Rectal smooth muscle tissue (tissue), 1 donor: ENCODE data around the gene RPS5.
A peak's percentile ranks its signal among the peaks of the same experiment; 100 is the strongest.

Source experiments
- H3K27ac ChIP-seq: one replicate; pipeline ENCODE4 v1.7.0; 2013; ENCODE audit warnings: low read depth, low read length, inconsistent platforms
- H3K27me3 ChIP-seq: one replicate; pipeline ENCODE4 v1.7.0; 2013; ENCODE audit warnings: low read length; ENCODE audit not compliant: control insufficient read depth, insufficient read depth
- H3K36me3 ChIP-seq: one replicate; pipeline ENCODE4 v1.7.0; 2013; ENCODE audit warnings: low read length; ENCODE audit not compliant: control insufficient read depth, insufficient read depth
- H3K4me1 ChIP-seq: one replicate; pipeline ENCODE4 v1.7.0; 2013; ENCODE audit warnings: low read length; ENCODE audit not compliant: control insufficient read depth, insufficient read depth
- H3K4me3 ChIP-seq: one replicate; pipeline ENCODE4 v1.7.0; 2013; ENCODE audit warnings: low read length
- H3K9ac ChIP-seq: one replicate; pipeline ENCODE4 v1.7.0; 2013; ENCODE audit warnings: low read length

The RPS5 gene

DNA sequence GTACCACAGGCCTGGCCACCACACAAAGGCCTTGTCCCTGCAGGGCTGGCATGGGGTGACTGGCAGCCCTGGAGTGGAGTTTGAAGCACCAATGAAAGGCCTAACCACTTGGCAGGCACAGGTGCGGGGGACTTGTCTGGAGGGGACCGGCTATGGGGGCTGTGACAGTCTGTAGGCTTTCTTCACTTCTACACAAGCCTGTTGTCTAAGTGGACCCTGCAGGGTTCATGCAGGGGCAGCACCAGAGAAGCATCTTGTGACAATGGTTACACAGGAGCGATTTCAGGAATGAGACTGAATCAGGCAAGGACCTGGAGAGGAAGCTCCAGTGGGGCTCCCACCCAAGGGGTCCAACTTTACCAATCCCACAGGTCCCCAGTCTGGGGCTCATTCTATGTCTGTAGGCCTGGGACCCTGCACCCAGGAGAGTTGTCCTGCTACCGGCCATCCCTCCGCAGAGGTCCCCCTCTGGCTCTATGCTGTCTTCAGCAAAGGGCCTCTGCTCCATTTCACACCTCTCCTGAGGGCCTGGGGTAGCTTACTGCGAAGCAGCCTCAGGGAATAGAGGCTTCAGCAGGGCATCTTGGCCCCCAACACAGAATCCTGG lies 4.0 kb upstream of the RPS5 start:
- Histone ChIP-seq H3K36me3 (no peaks in the 10 kb centered on the region), H3K4me1 (peaks cover 23% of the 10 kb centered on the region), H3K27ac (no peak overlapping the region), H3K4me3 (no peak overlapping the region), H3K27me3 (no peaks in the 10 kb centered on the region), H3K9ac (no peak overlapping the region)

DNA sequence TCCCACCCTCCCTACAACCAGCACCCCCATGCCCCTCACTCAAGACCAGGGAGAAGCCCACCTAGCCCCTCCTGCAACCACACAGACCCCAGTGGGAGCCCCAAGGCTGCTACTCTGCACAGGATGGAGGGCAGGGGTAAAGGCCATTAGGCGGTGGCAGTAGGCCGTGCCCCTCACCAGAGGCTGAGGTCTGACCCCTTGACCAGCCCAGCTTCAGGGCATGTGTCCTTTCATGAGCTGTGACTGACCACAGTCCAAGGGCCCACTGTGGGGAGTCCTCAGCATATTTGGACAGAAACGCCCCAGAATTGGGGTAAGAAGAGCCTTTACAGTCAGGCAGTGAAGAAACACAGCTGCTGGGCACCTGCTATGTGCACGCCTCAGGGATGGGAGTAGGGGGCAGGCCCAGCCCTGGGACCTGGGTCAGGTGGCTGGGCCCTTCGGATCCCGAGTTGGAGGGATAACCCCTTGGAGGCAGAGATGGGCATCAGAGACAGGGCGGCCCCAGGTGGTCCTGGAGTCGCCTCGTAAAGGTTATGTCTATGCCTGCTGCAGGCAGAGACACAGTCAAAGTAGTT lies 1.7 kb upstream of the RPS5 start:
- peak overlapping the region; percentile 99 for H3K27ac ChIP-seq
- peak overlapping the region; percentile 98 for H3K4me3 ChIP-seq
- H3K4me1 ChIP-seq: peaks cover 17% of the 10 kb centered on the region
- peak overlapping the region; percentile 97 for H3K9ac ChIP-seq
- no peaks in the 10 kb centered on the region for H3K27me3 ChIP-seq
- H3K36me3 ChIP-seq: peaks cover 5% of the 10 kb centered on the region

DNA sequence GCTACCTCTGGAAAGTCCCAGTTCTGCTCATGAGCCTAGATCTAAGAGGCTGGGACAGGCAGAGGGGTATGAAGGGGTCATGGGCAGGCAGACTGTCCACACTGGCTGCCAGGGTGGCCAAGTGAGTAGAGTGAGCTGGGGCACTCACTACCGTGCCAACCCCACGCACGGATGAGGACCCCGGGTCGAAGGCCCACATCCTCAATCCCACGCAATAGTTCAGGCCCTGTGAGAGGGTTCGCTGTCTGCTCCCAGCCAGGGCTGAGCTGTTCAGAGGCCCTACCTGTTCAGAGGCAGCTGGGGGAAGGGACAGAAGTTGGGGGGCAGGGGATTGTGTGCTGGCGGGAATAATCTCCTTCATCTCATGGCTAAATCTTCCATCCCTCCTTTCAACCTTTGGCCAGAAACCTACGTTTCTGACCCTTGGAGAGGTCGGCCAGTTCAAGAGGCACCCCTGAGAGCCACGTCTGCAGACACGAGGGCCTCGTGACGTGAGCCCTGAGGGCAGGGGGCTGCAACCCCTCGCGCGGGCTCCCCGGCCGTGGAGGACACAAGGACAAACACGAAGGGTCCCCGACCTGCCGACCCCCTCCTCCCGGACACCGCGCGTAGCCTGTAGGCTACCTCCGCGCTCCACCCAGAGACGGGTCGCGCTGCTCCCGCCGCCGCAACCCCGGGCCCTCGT lies 1.0 kb upstream of the RPS5 start:
- Histone ChIP-seq H3K9ac (peak overlapping the region; percentile 97), H3K36me3 (peaks cover 5% of the 10 kb centered on the region), H3K4me3 (peak overlapping the region; percentile 98), H3K4me1 (peaks cover 17% of the 10 kb centered on the region), H3K27ac (peak overlapping the region; percentile 99), H3K27me3 (no peaks in the 10 kb centered on the region)

DNA sequence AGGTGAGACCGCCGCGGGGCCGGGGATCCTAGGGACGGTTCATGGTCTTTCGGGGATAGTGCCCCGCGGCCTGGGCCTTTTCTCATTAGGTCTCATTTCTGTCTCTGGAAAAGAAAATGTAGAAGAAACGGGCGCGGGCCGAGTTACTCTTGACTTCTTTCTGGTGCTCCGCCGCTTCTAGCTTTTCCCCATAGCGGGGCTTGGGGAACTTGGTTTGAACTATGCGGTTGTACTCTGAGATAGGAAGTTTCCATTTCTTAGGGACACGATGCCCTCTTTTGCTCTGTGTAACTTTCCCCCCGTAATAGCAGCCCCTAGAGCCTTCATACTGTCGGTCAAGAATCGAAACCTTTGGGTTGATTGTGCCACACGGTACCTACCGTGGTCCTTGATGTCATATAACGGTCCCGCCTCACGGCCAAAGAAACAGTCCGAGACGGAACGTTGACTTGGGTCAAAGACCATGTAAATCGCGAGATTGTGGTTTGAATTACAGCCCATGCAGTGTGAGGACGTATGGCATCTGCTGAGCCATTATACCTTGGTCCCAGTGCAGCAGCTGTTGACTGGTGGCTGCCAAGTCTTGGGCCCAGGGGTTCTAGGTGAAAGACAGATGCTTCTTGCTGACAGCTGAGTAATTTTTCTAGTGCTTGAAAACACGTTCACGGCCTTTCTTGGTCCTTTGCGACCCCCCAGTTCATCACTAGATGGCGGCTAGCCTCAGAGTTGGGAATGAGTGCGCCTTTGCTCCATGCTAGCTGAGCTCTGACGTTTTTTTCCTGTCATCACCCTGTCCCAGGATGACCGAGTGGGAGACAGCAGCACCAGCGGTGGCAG lies 487 bp downstream of the RPS5 start:
- H3K27me3 ChIP-seq: no peaks in the 10 kb centered on the region
- H3K4me1 ChIP-seq: peaks cover 17% of the 10 kb centered on the region
- peaks cover 6% of the 10 kb centered on the region for H3K36me3 ChIP-seq
- peak overlapping the region; percentile 99 for H3K27ac ChIP-seq
- H3K9ac ChIP-seq: peak overlapping the region; percentile 83
- peak overlapping the region; percentile 98 for H3K4me3 ChIP-seq

DNA sequence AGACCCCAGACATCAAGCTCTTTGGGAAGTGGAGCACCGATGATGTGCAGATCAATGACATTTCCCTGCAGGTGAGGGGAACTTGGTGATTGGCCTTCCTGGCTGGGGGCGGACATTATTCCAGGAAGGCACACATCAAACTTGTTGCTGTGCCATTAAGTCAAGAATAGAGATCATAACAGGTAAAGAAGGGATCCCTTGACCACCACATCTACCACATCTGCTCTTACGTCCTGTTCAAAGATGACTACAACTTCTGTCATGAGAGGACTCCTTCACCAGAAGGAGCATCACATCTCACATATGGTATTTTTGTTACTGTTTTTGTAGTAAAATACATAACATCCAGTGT lies 1.1 kb downstream of the RPS5 start:
- Histone ChIP-seq H3K36me3 (peaks cover 12% of the 10 kb centered on the region), H3K27ac (no peak overlapping the region), H3K4me1 (peaks cover 17% of the 10 kb centered on the region), H3K9ac (peak overlapping the region; percentile 83), H3K27me3 (no peaks in the 10 kb centered on the region), H3K4me3 (peak overlapping the region; percentile 98)

DNA sequence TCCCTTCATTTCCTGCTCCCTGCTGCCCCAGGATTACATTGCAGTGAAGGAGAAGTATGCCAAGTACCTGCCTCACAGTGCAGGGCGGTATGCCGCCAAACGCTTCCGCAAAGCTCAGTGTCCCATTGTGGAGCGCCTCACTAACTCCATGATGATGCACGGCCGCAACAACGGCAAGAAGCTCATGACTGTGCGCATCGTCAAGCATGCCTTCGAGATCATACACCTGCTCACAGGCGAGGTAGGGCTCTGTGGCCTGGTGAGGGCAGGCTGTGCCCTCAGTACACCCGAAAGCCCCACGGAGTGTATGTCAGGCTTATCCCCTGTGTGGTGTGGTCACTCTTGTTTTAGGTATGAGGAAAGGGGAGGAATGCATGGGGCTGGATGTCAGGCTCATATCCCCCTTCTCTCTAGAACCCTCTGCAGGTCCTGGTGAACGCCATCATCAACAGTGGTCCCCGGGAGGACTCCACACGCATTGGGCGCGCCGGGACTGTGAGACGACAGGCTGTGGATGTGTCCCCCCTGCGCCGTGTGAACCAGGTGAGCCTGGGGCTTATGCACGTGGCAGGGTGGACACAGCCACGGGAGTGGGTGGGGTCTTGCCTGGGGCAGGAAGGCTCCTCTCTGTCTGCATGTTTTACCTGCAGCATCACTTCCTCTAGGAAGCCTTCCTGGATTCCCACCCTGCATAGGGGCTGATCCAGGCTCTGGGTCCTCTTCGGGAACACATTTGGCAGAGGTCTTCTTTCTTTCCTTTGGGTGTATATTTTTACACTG lies 6.1 kb downstream of the RPS5 start:
- H3K4me1 ChIP-seq: no peaks in the 10 kb centered on the region
- peaks cover 24% of the 10 kb centered on the region for H3K36me3 ChIP-seq
- no peak overlapping the region for H3K9ac ChIP-seq
- peaks cover 20% of the 10 kb centered on the region for H3K27me3 ChIP-seq
- no peak overlapping the region for H3K27ac ChIP-seq
- no peak overlapping the region for H3K4me3 ChIP-seq

DNA sequence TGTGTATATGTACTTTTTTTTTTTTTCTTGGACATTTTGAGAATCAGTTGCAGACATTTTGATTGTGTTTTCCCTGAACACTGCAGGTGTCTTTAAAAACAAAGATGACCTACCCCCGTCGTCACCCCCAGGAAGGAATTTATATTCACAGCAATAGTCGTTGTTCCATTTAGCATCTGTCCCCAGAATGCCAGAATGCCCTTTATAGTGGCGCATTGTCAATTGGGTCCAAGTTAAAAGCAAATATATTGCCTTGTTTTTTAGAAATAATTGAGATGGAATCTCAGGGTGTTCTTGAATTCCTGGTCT lies 6.6 kb downstream of the RPS5 start:
- Histone ChIP-seq H3K9ac (no peak overlapping the region), H3K4me1 (no peaks in the 10 kb centered on the region), H3K27ac (no peak overlapping the region), H3K36me3 (peaks cover 21% of the 10 kb centered on the region), H3K27me3 (peaks cover 20% of the 10 kb centered on the region), H3K4me3 (no peak overlapping the region)

DNA sequence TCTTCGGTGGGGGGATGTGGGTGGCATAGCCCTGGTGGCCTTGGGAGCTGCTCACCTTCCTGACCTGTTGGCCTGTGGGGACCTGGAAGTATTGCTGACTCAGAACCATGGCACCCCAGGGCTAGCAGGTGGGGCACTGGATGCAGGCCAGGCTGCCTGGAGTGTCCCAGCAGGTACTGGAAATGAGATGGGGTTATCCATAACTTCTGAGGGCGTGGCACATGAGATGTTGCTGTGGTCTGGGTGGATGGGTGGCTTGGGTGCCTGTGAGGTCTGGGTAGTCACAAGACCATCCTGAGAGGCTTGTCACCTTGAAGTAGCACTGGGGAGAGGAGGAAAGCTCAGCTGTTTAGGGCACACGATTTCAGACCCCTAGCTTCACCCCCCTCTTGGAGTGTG lies 7.8 kb downstream of the RPS5 start:
- no peak overlapping the region for H3K9ac ChIP-seq
- H3K4me1 ChIP-seq: no peaks in the 10 kb centered on the region
- peaks cover 20% of the 10 kb centered on the region for H3K27me3 ChIP-seq
- no peak overlapping the region for H3K27ac ChIP-seq
- no peak overlapping the region for H3K4me3 ChIP-seq
- H3K36me3 ChIP-seq: peaks cover 20% of the 10 kb centered on the region

DNA sequence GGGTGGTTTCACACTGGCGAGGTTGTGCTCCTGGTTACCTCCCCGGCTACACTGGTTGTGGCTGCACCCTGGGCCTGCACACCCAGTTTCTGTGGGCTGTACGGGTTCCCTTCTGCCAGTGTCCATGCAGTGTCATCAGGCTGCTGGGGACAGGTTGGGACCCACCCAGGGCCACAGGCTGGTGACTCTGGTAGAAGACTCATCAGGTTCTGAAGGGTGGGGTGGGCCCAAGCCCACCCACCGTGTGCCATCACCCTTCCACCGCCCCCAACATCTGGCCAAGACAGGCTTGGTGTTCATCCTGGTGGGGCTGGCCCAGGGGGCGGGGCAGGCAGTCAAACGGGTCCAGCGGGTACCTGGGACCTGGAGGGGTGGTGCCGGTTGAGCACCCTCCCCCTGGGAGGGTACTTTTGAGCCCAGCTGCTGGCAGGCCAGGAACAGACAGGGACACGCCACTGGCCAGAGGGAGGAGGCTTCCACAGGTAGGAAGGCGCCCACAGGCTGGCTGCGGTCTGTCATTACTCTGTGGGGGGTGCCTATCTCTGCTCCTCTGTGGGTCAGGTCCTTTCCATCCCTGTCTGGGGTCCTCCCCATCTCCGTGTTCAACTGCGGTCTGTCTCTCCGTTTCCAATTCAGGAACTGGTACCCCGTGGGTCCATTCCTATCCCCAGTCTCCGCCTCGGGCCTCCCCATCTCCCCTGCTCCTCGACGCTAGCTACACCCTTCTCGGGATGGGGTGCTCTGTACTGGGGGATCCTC lies 8.3 kb downstream of the RPS5 start, which contains the start of gene RNF225:
RNF225 (plus strand) TSS at position 437 of the 759 bp plus-strand sequence. CDS start 434 bp downstream, outside the sequence.
- Histone ChIP-seq H3K36me3 (peaks cover 20% of the 10 kb centered on the region), H3K4me3 (peak within 1 kb of the TSS; percentile 17), H3K4me1 (peaks cover under 1% of the 10 kb centered on the region), H3K27ac (no peak within 1 kb of the TSS), H3K9ac (no peak within 1 kb of the TSS), H3K27me3 (peaks cover 20% of the 10 kb centered on the region)

DNA sequence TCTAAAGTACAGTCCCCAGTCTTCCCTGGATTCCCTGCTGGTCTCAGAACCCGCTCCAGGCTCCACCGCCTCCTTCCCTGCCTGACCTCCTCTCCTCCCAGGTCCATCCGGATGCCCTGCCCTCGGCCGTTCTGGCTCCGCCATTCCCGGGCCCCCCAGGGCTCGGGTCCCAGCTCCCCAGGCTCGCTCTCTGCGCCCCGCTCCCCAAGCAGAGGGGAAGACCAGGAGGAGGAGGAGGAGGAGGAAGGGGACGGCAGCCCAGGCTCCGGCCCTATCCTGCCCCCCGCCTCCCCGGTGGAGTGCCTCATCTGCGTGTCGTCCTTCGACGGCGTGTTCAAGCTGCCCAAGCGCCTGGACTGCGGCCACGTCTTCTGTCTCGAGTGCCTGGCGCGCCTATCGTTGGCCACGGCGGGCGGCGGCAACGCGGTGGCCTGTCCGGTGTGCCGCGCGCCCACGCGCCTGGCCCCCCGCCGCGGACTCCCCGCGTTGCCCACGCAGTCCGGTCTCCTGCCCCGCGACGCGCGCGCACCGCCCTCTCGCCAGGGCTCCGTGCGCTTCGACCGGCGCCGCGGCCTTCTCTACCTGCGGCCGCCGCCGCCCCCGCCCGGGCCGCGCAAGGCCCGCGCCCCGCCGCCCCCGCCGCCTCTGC lies 9.0 kb downstream of the RPS5 start:
- Histone ChIP-seq H3K9ac (no peak overlapping the region), H3K27ac (no peak overlapping the region)

More for the DNA sequence above, 9.0 kb downstream of the RPS5 start:
- H3K4me3 ChIP-seq: peak overlapping the region; percentile 17
- peaks cover 7% of the 10 kb centered on the region for H3K4me1 ChIP-seq
- H3K27me3 ChIP-seq: peaks cover 20% of the 10 kb centered on the region
- H3K36me3 ChIP-seq: peaks cover 20% of the 10 kb centered on the region
